SK-N-SH treated with all-trans-retinoic acid at 6 μM for 48 hours (cell line): ENCODE results near the gene PEX10.

Experiments used
- CSDC2 ChIP-seq: fragments of 250-450 bp; sonication (Bioruptor Pico); IDR thresholded peaks from 2 replicates; pipeline ENCODE4 v1.5.0; 2020; ENCODE audit warnings: mild to moderate bottlenecking, moderate library complexity
- ISL1 ChIP-seq: fragments of 250-450 bp; sonication (Bioruptor Pico); IDR thresholded peaks from 2 replicates; pipeline ENCODE4 v2.1.2; 2022; ENCODE audit warnings: mild to moderate bottlenecking, moderate library complexity
- RARB ChIP-seq: fragments of 250-450 bp; sonication (Bioruptor Pico); IDR thresholded peaks from 2 replicates; pipeline ENCODE4 v1.8.0; 2021; ENCODE audit warnings: mild to moderate bottlenecking, moderate library complexity
- TCF4 ChIP-seq: fragments of 250-450 bp; sonication (Bioruptor Pico); IDR thresholded peaks from 2 replicates; pipeline ENCODE4 v1.8.0; 2021; ENCODE audit warnings: mild to moderate bottlenecking, moderate library complexity, borderline replicate concordance
- TOX ChIP-seq: fragments of 250-450 bp; sonication (Bioruptor Pico); IDR thresholded peaks from 2 replicates; pipeline ENCODE4 v1.8.0; 2021; ENCODE audit warnings: mild to moderate bottlenecking, moderate library complexity, borderline replicate concordance
- ZC3H10 ChIP-seq: fragments of 250-450 bp; sonication (Bioruptor Pico); IDR thresholded peaks from 2 replicates; pipeline ENCODE4 v1.5.1; 2021; ENCODE audit warnings: mild to moderate bottlenecking, moderate library complexity
- ZFP3 ChIP-seq: fragments of 250-450 bp; sonication (Bioruptor Pico); IDR thresholded peaks from 2 replicates; pipeline ENCODE4 v1.5.0; 2020; ENCODE audit warnings: mild to moderate bottlenecking, moderate library complexity
- ZNF8 ChIP-seq: fragments of 450-650 bp; formaldehyde crosslinking; IDR thresholded peaks from 2 replicates; pipeline ENCODE4 v1.5.0; 2020; ENCODE audit warnings: mild to moderate bottlenecking, moderate library complexity
- TF ChIP-seq, protein P1 (sequence below): fragments of 250-450 bp; sonication (Bioruptor Pico); IDR thresholded peaks from 2 replicates; pipeline ENCODE4 v1.8.0; 2020; ENCODE audit warnings: mild to moderate bottlenecking, moderate library complexity, borderline replicate concordance
- TF ChIP-seq, protein P2 (sequence below): fragments of 250-450 bp; sonication (Bioruptor Pico); IDR thresholded peaks from 2 replicates; pipeline ENCODE4 v1.5.1; 2020; ENCODE audit warnings: low read depth, mild to moderate bottlenecking, moderate library complexity
- TF ChIP-seq, protein P3 (sequence below): fragments of 250-450 bp; sonication (Bioruptor Pico); IDR thresholded peaks from 2 replicates; pipeline ENCODE4 v1.8.0; 2021; ENCODE audit warnings: low read depth, mild to moderate bottlenecking, moderate library complexity, borderline replicate concordance

GRCh38 chr1:2399890-2400575, 12.3 kb downstream of the PEX10 start:
- no peak for TF ChIP-seq TCF4 (CRISPR knock-in tag)
- TF ChIP-seq RARB (CRISPR knock-in tag) = no peak
- TF ChIP-seq CSDC2 (CRISPR knock-in tag) = no peak
- TF ChIP-seq, protein P1, sequence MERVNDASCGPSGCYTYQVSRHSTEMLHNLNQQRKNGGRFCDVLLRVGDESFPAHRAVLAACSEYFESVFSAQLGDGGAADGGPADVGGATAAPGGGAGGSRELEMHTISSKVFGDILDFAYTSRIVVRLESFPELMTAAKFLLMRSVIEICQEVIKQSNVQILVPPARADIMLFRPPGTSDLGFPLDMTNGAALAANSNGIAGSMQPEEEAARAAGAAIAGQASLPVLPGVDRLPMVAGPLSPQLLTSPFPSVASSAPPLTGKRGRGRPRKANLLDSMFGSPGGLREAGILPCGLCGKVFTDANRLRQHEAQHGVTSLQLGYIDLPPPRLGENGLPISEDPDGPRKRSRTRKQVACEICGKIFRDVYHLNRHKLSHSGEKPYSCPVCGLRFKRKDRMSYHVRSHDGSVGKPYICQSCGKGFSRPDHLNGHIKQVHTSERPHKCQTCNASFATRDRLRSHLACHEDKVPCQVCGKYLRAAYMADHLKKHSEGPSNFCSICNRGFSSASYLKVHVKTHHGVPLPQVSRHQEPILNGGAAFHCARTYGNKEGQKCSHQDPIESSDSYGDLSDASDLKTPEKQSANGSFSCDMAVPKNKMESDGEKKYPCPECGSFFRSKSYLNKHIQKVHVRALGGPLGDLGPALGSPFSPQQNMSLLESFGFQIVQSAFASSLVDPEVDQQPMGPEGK (CRISPR knock-in tag) = no peak
- no peak for TF ChIP-seq ISL1 (CRISPR knock-in tag)
- TF ChIP-seq ZC3H10 (CRISPR knock-in tag) = no peak
- TF ChIP-seq, protein P2, sequence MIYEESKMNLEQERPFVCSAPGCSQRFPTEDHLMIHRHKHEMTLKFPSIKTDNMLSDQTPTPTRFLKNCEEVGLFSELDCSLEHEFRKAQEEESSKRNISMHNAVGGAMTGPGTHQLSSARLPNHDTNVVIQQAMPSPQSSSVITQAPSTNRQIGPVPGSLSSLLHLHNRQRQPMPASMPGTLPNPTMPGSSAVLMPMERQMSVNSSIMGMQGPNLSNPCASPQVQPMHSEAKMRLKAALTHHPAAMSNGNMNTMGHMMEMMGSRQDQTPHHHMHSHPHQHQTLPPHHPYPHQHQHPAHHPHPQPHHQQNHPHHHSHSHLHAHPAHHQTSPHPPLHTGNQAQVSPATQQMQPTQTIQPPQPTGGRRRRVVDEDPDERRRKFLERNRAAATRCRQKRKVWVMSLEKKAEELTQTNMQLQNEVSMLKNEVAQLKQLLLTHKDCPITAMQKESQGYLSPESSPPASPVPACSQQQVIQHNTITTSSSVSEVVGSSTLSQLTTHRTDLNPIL (CRISPR knock-in tag) = no peak
- TF ChIP-seq ZNF8 (CRISPR knock-in tag) = no peak
- TF ChIP-seq ZFP3 (CRISPR knock-in tag) = no peak
- no peak for TF ChIP-seq TOX (CRISPR knock-in tag)
- TF ChIP-seq, protein P3, sequence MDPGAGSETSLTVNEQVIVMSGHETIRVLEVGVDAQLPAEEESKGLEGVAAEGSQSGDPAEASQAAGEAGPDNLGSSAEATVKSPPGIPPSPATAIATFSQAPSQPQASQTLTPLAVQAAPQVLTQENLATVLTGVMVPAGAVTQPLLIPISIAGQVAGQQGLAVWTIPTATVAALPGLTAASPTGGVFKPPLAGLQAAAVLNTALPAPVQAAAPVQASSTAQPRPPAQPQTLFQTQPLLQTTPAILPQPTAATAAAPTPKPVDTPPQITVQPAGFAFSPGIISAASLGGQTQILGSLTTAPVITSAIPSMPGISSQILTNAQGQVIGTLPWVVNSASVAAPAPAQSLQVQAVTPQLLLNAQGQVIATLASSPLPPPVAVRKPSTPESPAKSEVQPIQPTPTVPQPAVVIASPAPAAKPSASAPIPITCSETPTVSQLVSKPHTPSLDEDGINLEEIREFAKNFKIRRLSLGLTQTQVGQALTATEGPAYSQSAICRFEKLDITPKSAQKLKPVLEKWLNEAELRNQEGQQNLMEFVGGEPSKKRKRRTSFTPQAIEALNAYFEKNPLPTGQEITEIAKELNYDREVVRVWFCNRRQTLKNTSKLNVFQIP (CRISPR knock-in tag) = no peak
